ENCODE data around the gene AXIN1. TPM values are rescaled to one million over a fixed set of nuclear protein-coding genes. Genes with fewer than 3 reads are reported as not detected.
A peak's percentile ranks its signal among the peaks of the same experiment; 100 is the strongest.
"Not testable (repeated sequence)": the region's sequence is repeated elsewhere in the genome, so short reads cannot be mapped to it uniquely, and the experiment has no call there.

The AXIN1 gene
- total and polyA plus RNA-seq, 2 of the 8 experiments (the other 6 are each of a cell fraction or from before 2014, with no cell fraction given): 12.5 to 41.9 TPM

GRCh38 chr16:378113-378820 is 25.7 kb upstream of the AXIN1 start:
- H3K79me2 ChIP-seq (ENCODE audit: control insufficient read depth in 1 of 2, insufficient read depth in 2 of 2, low read length in 2 of 2): peaks cover 0 to 24% of the 10 kb centered on the region in 2 experiments; a peak in 2 of 4 replicates
- H3K56ac ChIP-seq (replicated peaks; ENCODE audit: insufficient read length, low read depth, low read length); H3K27me3 ChIP-seq (replicated peaks in 1 of 4; ENCODE audit: control insufficient read depth in 3 of 4, extremely low read depth in 1 of 4, insufficient read depth in 3 of 4, low read length in 3 of 4); H3K4ac ChIP-seq (replicated peaks; ENCODE audit: insufficient read length, low read depth, low read length); H2AFZ ChIP-seq (ENCODE audit: low read length); H3K9ac ChIP-seq (replicated peaks in 1 of 4; ENCODE audit: extremely low read depth in 1 of 4, low read depth in 3 of 4, low read length in 3 of 4); DNase-seq (ENCODE audit: low read depth in 1 of 2, low spot score in 2 of 2); H4K8ac ChIP-seq (ENCODE audit: extremely low read depth, insufficient read depth, low read length); H3K27ac ChIP-seq (ENCODE audit: low read depth, low read length); H3K23ac ChIP-seq (ENCODE audit: insufficient read length); H3K79me1 ChIP-seq (ENCODE audit: low read depth, low read length); H3K9me3 ChIP-seq (ENCODE audit: insufficient read depth in 2 of 2, low read depth in 1 of 2, low read length in 1 of 2); H2BK20ac ChIP-seq (ENCODE audit: low read length); H2BK120ac ChIP-seq (replicated peaks; ENCODE audit: low read depth, low read length); H3K14ac ChIP-seq (ENCODE audit: insufficient read length); FAIRE-seq; H2AK5ac ChIP-seq (ENCODE audit: low read depth, low read length): not testable (repeated sequence)
- H3K4me2 ChIP-seq (ENCODE audit: insufficient read depth in 1 of 2, low read depth in 2 of 2, low read length in 2 of 2): peak overlapping the region in 1 of 2 experiments; percentile 68; a peak in 1 of 4 replicates
- ChIA-PET POLR2A (ENCODE audit: partially characterized antibody) (interaction anchor here (0.6 to 3.0 kb wide), 4 partner anchors 8 to 110 kb away, joined by 3 to 22 read pairs (median 7); partner anchors contain the start of genes DECR2 and MRPL28), CTCF (ENCODE audit: partially characterized antibody) (interaction anchor here (0.9 to 1.5 kb wide), 3 partner anchors 13 to 16 kb away, joined by 3 to 6 read pairs (median 3); no protein-coding TSS in a partner anchor)
- 0 out of 8 replicates have a peak overlapping the region, but pooled peaks of 1 of the 4 experiments have one; percentile 19 for H3K4me3 ChIP-seq (ENCODE audit: extremely low read depth in 1 of 4, insufficient read depth in 2 of 4, low read depth in 3 of 4, low read length in 4 of 4)
- peak overlapping the region; percentile 75; the same call in 1 of the 2 replicates for H2BK5ac ChIP-seq (ENCODE audit: low read depth, low read length)
- peak overlapping the region; percentile 61 for H2BK15ac ChIP-seq (ENCODE audit: low read length)
- peak overlapping the region; percentile 8 for H4K5ac ChIP-seq (ENCODE audit: insufficient read length, low read depth, low read length)
- H3K4me1 ChIP-seq (replicated peaks in 1 of 4; ENCODE audit: control insufficient read depth in 3 of 4, insufficient read depth in 4 of 4, low read length in 3 of 4): peaks cover 6 to 21% (median 12%) of the 10 kb centered on the region in 4 experiments
- peak overlapping the region; percentile 71; the same call in 1 of the 2 replicates for H3K18ac ChIP-seq (ENCODE audit: extremely low read depth, low read length)
- peaks cover 10% of the 10 kb centered on the region for H3K23me2 ChIP-seq (ENCODE audit: low read depth, low read length)
- 94% methylated on average over 28 of the region's 36 CpGs; no CpG with 5 or more reads in 1 of the 2 experiments for WGBS, 2 experiments (ENCODE audit: extremely low coverage in 1 of 2, insufficient coverage in 1 of 2, insufficient read length in 1 of 2, insufficient replicate concordance in 2 of 2, low coverage in 1 of 2, low lambda C conversion rate in 2 of 2, missing lambda C conversion rate in 1 of 2)
- H4K91ac ChIP-seq (replicated peaks; ENCODE audit: insufficient read length, low read length): peak overlapping the region; percentile 4
- H2BK12ac ChIP-seq (ENCODE audit: low read depth, low read length): peak overlapping the region; percentile 50; the same call in 1 of the 2 replicates
- peaks cover 16 to 43% (median 23%) of the 10 kb centered on the region in 4 experiments for H3K36me3 ChIP-seq (ENCODE audit: control insufficient read depth in 2 of 4, insufficient read depth in 4 of 4, low read length in 3 of 4)
- H4K20me1 ChIP-seq (replicated peaks in 1 of 2; ENCODE audit: control insufficient read depth in 1 of 2, insufficient read depth in 2 of 2, low read length in 2 of 2): peaks cover 15 to 34% of the 10 kb centered on the region in 2 experiments
